ENCODE data around the gene ILF3.
A peak's percentile ranks its signal among the peaks of the same experiment; 100 is the strongest.

Gene ILF3

DNA sequence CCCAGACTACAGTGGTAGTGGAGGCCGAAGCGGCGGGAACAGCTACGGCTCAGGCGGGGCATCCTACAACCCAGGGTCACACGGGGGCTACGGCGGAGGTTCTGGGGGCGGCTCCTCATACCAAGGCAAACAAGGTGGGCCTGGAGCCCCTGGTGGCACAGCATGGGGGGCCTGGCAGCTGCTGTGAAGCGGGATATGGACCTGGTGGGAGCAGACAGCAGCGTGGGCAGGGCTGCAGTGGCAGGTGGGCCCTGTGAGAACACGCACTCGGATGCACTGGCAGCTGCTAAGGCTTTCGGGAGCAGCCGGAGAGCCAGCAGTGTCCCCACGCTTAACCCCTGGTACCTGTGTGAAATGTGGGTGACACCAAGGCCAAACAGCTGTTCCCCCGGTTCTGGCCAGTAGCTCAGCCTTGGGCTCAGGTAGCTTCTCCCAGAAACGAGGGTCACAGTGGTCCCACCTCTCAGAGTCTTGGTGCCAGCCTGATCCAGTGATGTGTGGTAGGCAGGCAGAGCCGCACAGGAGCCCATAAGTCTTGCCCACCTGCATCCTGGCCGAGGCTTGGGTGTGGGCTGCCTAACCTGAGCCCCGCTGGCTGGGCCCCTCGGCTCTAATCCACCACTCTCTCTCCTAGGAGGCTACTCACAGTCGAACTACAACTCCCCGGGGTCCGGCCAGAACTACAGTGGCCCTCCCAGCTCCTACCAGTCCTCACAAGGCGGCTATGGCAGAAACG is 34.6 kb downstream of the ILF3 start:
- no peaks in the 10 kb centered on the region for H3K27me3 ChIP-seq (ENCODE audit: control insufficient read depth, insufficient read depth, low read length)
- no peak overlapping the region for H3K27ac ChIP-seq (ENCODE audit: low read depth, low read length)
- H3K4me3 ChIP-seq (ENCODE audit: low read depth, low read length) = no peak overlapping the region
- no peaks in the 10 kb centered on the region for H3K9me3 ChIP-seq (ENCODE audit: control insufficient read depth, insufficient read depth, low read length)
- H3K9ac ChIP-seq (ENCODE audit: low read depth, low read length) = no peak overlapping the region
- H3K4me1 ChIP-seq (ENCODE audit: control insufficient read depth, insufficient read depth, low read length) = no peaks in the 10 kb centered on the region
- H3K36me3 ChIP-seq (ENCODE audit: control insufficient read depth, insufficient read depth, low read length) = peaks cover 91% of the 10 kb centered on the region

DNA sequence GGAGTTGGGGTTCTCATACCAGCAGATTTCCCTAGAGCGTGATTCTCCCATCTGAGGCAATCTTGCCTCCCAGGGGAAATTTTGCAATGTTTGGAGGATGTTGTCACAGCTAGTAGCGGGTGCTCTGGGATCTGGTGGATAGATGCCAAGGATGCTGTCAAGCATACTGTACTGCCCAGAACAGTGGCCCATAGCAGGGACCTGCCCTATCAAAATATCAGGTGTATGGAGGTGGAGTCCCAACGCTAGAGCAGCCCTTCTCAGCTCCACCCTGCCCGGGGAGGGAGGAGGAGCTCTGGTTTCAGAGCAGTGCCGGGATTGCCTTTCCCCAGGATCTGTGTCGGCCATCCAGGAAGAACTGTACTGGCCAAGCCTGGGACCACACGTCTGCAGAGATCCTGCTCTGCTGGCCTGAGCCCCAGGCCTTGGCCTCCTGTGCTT is 36.2 kb downstream of the ILF3 start:
- Histone ChIP-seq H3K9ac (ENCODE audit: low read depth, low read length) (no peak overlapping the region), H3K36me3 (ENCODE audit: control insufficient read depth, insufficient read depth, low read length) (peaks cover 74% of the 10 kb centered on the region), H3K27ac (ENCODE audit: low read depth, low read length) (no peak overlapping the region), H3K4me1 (ENCODE audit: control insufficient read depth, insufficient read depth, low read length) (no peaks in the 10 kb centered on the region), H3K4me3 (ENCODE audit: low read depth, low read length) (no peak overlapping the region), H3K9me3 (ENCODE audit: control insufficient read depth, insufficient read depth, low read length) (no peaks in the 10 kb centered on the region), H3K27me3 (ENCODE audit: control insufficient read depth, insufficient read depth, low read length) (no peaks in the 10 kb centered on the region)

DNA sequence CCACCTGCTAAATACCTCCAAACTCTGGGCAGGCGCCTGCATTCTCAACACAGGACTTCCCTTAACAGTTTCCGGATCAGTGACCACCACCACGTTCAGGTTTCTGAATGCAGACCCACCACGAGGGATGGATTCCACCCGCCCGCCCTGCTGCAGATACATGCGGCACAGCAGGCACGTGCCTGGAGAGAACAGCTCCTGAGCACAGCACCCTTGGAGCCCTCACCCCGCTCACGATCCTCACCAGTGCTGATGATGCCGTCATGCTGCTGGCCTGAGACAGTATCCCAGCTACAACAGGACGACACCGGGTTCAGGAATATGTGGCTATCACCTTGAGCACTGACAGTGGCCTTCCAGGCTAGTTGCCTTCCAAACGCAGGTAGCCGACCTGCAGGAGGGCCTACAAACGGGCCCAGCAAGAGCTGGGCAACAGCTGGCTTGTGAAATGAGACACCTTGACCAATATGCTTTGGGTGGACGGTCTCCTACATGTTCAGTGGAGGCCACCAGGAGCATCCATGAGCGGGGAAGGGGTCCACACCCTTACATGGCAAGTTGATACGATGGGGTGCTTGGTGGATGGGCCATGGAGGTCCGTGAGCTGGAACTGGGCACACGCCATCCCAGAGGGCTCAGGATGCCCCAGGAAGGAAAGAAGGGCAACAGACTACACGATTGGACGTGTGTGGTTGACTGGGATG is 37.2 kb downstream of the ILF3 start:
- H3K9ac ChIP-seq (ENCODE audit: low read depth, low read length) = no peak overlapping the region
- H3K27ac ChIP-seq (ENCODE audit: low read depth, low read length) = no peak overlapping the region
- no peaks in the 10 kb centered on the region for H3K9me3 ChIP-seq (ENCODE audit: control insufficient read depth, insufficient read depth, low read length)
- H3K27me3 ChIP-seq (ENCODE audit: control insufficient read depth, insufficient read depth, low read length) = no peaks in the 10 kb centered on the region
- no peaks in the 10 kb centered on the region for H3K4me1 ChIP-seq (ENCODE audit: control insufficient read depth, insufficient read depth, low read length)
- peaks cover 64% of the 10 kb centered on the region for H3K36me3 ChIP-seq (ENCODE audit: control insufficient read depth, insufficient read depth, low read length)
- H3K4me3 ChIP-seq (ENCODE audit: low read depth, low read length) = no peak overlapping the region

DNA sequence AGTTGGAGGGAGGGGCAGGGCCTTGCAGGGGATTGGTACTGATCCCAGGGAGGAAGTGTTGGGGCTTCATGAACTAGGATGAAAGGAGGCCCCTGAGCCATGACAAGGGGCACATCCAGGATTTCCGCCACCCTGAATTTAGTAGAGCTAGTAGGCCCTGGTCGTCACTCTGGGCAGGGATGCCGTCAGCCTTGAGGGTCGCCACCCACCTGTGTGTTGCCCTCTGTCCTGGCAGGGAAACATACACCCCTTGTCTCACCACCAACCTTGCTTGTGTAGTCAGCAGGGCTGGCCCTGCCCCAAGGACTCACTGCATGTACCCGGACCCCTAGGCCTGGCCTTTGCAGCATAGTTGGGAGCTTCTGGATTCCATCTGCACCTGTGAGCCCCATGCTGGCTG is 37.7 kb downstream of the ILF3 start:
- H3K27ac ChIP-seq (ENCODE audit: low read depth, low read length) = no peak overlapping the region
- H3K9ac ChIP-seq (ENCODE audit: low read depth, low read length) = no peak overlapping the region
- H3K9me3 ChIP-seq (ENCODE audit: control insufficient read depth, insufficient read depth, low read length) = no peaks in the 10 kb centered on the region
- peaks cover 59% of the 10 kb centered on the region for H3K36me3 ChIP-seq (ENCODE audit: control insufficient read depth, insufficient read depth, low read length)
- H3K4me3 ChIP-seq (ENCODE audit: low read depth, low read length) = no peak overlapping the region
- no peaks in the 10 kb centered on the region for H3K27me3 ChIP-seq (ENCODE audit: control insufficient read depth, insufficient read depth, low read length)
- H3K4me1 ChIP-seq (ENCODE audit: control insufficient read depth, insufficient read depth, low read length) = no peaks in the 10 kb centered on the region

DNA sequence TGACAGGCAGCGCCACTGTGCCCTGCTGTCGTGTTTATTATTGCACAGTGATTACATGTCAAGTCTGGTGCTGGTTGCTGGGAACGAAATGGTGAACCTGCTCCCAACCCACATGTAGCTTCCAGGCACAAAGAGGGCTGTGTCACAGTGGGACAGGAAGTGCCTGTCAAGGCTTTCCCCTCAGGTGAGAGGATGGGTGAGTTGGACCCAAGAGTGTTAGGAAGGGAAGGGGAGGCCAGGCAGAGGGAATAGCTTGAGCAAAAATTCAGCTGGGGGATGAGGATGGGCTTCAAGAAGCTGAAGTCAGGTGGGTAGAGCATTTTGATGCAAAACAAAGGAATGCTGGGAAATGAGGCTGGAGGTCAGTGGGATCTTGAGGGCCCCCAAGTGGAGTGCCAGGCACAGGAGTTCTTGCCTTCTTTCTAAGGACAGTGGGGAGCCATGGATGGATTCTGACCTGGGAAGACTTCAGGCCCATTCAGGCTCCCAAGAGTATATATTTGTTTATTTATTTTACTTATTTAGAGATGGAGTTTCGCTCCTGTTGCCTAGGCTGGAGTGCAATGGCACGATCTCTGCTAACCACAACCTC is 38.6 kb downstream of the ILF3 start:
- no peaks in the 10 kb centered on the region for H3K4me1 ChIP-seq (ENCODE audit: control insufficient read depth, insufficient read depth, low read length)
- peaks cover 50% of the 10 kb centered on the region for H3K36me3 ChIP-seq (ENCODE audit: control insufficient read depth, insufficient read depth, low read length)
- H3K27ac ChIP-seq (ENCODE audit: low read depth, low read length) = no peak overlapping the region
- no peak overlapping the region for H3K4me3 ChIP-seq (ENCODE audit: low read depth, low read length)
- no peak overlapping the region for H3K9ac ChIP-seq (ENCODE audit: low read depth, low read length)
- H3K9me3 ChIP-seq (ENCODE audit: control insufficient read depth, insufficient read depth, low read length) = no peaks in the 10 kb centered on the region
- H3K27me3 ChIP-seq (ENCODE audit: control insufficient read depth, insufficient read depth, low read length) = no peaks in the 10 kb centered on the region

DNA sequence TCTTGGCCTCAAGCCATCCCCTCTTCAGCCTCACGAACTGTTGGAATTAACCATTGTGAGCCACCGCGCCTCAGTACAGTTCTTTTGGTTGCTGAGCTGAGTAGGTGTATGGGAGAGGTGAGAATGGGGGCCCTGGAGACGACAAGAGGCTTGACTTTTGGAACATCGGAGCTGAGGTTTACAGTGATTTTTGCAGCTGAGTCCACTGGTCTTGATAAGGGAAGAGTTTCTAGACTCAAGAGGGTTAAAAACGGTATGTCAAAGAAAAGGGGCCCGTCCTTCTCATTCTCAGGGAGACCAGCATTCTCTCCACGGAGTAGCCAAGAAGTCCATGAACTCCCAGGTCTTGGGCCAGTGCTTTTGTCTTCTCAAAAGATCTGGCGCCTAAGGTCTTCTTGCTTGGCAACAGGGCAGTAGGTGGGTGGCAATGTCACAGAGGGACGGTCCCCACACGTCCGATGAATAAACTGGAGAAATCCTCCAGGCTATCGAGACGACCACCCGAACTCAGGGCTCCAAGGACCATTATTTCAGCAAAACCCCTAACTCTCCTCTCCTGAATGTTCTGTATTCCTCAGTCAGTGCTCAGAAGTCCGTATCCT is 40.7 kb downstream of the ILF3 start:
- Histone ChIP-seq H3K27ac (ENCODE audit: low read depth, low read length) (peak overlapping the region; percentile 81), H3K4me3 (ENCODE audit: low read depth, low read length) (peak overlapping the region; percentile 45; the same call in 1 of the 2 replicates), H3K36me3 (ENCODE audit: control insufficient read depth, insufficient read depth, low read length) (peaks cover 30% of the 10 kb centered on the region)

DNA sequence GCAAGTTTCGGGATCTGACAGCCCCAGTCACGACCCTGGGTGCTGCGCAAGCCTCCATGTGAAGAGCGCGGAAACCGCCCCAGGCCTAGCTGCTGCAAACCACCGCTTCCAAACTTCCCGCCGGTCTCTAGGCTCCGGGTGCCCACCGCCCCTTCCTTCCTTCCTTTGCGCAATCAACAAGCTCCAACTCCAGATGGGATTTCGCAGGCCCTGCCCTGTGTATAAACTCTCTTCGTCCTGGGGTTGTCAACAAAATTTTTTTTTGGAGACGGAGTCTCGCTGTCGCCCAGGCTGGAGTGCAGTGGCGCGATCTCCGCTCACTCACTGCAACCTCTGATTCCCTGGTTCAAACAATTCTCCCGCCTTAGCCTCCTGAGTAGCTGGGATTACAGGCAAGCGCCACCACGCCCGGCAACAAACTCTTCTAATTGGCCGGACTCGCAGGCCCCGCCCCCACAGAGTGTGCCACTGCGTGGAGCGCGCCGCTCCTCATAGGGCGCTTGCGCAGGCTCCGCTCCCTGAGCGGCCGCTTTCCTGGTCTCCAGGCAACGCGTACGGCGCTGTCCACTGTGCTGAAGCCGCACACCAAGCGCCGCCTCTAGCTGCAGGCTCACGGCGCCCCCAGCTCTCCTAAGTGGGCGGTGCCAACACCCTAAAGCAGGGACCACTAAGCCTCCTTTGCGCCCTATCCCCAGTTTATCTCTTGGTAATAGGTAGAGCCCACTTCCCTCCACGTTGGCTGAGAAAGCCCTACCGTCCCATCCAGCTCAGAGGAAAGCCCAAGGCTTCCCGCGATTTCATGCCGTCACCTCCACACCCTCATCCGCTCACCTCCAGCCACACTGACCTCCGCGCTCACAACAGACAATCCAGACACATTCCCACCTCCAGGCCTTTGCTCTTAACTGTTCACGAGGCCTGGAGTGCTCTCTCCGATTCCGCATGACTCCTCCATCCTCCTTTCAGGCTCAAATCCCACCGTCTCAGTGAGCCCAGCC is 41.6 kb downstream of the ILF3 start:
- Histone ChIP-seq H3K4me3 (ENCODE audit: low read depth, low read length) (peak overlapping the region; percentile 45; the same call in 1 of the 2 replicates), H3K4me1 (ENCODE audit: control insufficient read depth, insufficient read depth, low read length) (no peaks in the 10 kb centered on the region), H3K9me3 (ENCODE audit: control insufficient read depth, insufficient read depth, low read length) (no peaks in the 10 kb centered on the region), H3K9ac (ENCODE audit: low read depth, low read length) (no peak overlapping the region), H3K27me3 (ENCODE audit: control insufficient read depth, insufficient read depth, low read length) (no peaks in the 10 kb centered on the region), H3K27ac (ENCODE audit: low read depth, low read length) (peak overlapping the region; percentile 81), H3K36me3 (ENCODE audit: control insufficient read depth, insufficient read depth, low read length) (peaks cover 21% of the 10 kb centered on the region)

More for the DNA sequence above, 40.7 kb downstream of the ILF3 start:
- Histone ChIP-seq H3K27me3 (ENCODE audit: control insufficient read depth, insufficient read depth, low read length) (no peaks in the 10 kb centered on the region), H3K9ac (ENCODE audit: low read depth, low read length) (no peak overlapping the region), H3K9me3 (ENCODE audit: control insufficient read depth, insufficient read depth, low read length) (no peaks in the 10 kb centered on the region), H3K4me1 (ENCODE audit: control insufficient read depth, insufficient read depth, low read length) (no peaks in the 10 kb centered on the region)

DNA sequence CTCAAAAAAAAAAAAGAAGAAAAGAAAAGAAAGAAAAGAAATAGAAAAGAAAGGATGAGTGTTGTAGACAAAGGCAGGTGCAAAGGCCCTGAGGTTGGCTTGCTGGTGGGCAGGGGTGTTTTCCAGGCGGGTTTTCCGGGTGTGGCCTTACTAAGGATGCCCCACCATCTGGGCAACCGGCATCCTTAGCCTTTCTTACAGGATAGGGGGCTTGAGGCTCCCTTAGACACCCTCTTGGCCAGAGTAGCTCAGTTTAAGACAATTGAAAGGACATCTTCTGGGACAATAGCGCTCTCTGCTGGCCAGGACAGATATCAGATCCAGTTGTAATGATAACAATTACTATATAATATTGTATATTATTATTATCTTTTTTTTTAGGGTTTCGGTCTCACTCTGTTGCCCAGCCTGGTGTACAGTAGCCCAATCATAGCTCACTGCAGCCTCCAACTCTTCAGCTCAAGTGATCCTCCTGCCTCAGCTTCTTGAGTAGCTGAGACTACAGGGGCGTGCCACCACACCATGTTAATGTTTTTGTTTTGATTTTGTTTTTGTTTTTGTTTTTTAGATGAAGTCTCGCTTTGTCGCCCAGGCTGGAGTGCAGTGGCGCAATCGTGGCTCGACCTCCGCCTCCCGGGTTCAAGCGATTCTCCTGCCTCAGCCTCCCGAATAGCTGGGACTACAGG is 45.6 kb downstream of the ILF3 start:
- Histone ChIP-seq H3K36me3 (ENCODE audit: control insufficient read depth, insufficient read depth, low read length) (no peaks in the 10 kb centered on the region), H3K9me3 (ENCODE audit: control insufficient read depth, insufficient read depth, low read length) (no peaks in the 10 kb centered on the region), H3K27ac (ENCODE audit: low read depth, low read length) (no peak overlapping the region), H3K27me3 (ENCODE audit: control insufficient read depth, insufficient read depth, low read length) (no peaks in the 10 kb centered on the region), H3K4me1 (ENCODE audit: control insufficient read depth, insufficient read depth, low read length) (0 out of 2 replicates have a peak, but pooled peaks cover 3% of the 10 kb centered on the region), H3K4me3 (ENCODE audit: low read depth, low read length) (no peak overlapping the region), H3K9ac (ENCODE audit: low read depth, low read length) (no peak overlapping the region)

DNA sequence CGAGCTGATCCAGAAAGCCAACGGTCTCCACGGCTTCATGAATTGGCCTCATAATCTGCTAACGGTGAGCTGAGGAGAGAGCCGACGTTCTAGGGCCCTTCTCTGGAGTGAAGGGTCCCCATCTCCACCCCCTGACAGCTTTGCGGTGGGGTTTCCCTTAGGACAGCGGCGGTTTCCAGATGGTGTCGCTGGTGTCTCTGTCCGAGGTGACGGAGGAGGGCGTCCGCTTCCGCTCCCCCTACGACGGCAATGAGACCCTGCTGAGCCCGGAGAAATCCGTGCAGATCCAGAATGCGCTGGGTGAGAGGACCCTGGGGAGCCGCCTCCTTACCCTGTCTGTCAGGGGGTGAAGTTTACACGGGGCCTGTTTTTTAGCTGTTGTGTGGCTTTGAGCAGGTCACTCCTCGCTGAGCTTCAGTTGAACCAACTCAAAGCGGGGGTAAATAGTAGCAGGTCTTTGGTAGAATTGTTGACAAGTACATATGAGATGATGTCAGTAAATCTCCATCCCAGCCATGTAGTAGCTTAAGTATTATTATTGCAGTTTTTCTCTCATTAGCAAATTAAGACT is 47.9 kb downstream of the ILF3 start:
- 0 out of 2 replicates have a peak, but pooled peaks cover 3% of the 10 kb centered on the region for H3K4me1 ChIP-seq (ENCODE audit: control insufficient read depth, insufficient read depth, low read length)
- H3K36me3 ChIP-seq (ENCODE audit: control insufficient read depth, insufficient read depth, low read length) = peaks cover 2% of the 10 kb centered on the region
- H3K27ac ChIP-seq (ENCODE audit: low read depth, low read length) = peak overlapping the region; percentile 88
- no peaks in the 10 kb centered on the region for H3K9me3 ChIP-seq (ENCODE audit: control insufficient read depth, insufficient read depth, low read length)
- H3K27me3 ChIP-seq (ENCODE audit: control insufficient read depth, insufficient read depth, low read length) = no peaks in the 10 kb centered on the region
- H3K9ac ChIP-seq (ENCODE audit: low read depth, low read length) = peak overlapping the region; percentile 76
- peak overlapping the region; percentile 86 for H3K4me3 ChIP-seq (ENCODE audit: low read depth, low read length)

Measured in HUES48 (cell line).